Measurements from ENCODE around the gene SPEN. TPM values are rescaled to one million over a fixed set of nuclear protein-coding genes. Genes with fewer than 3 reads are reported as not detected.

SPEN gene
- total RNA-seq, 1 experiment from 2014 or later, result 46.4 TPM

DNA sequence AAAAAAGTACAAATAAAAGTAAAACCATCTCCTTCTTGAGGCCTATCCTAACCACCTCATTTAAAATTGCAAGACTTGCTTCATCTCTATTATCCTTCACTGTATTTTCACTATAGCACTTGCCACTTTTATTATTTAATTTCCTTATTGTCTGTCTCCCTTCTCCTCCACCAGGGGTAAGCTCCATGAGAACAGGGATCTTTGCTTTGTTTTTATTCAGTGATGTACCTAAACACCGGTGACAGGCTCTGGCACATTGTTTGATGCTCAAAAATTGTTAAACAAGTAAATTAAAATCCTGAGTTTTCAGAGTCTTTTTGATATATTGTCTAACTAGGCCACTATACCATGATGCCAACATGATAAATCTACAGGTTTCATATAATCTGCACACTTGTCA is 17.2 kb upstream of the SPEN start:
- Mint-ChIP-seq H3K27ac (ENCODE audit: unreplicated experiment) (peak overlapping the region; percentile 34), H3K4me1 (ENCODE audit: low read depth, unreplicated experiment) (peaks cover 8% of the 10 kb centered on the region), H3K9me3 (ENCODE audit: unreplicated experiment) (no peaks in the 10 kb centered on the region), H3K36me3 (ENCODE audit: insufficient read depth, unreplicated experiment) (no peaks in the 10 kb centered on the region), H3K27me3 (ENCODE audit: insufficient read depth, unreplicated experiment) (no peaks in the 10 kb centered on the region), H3K4me3 (ENCODE audit: unreplicated experiment) (no peak overlapping the region)
- TF ChIP-seq, protein P1, sequence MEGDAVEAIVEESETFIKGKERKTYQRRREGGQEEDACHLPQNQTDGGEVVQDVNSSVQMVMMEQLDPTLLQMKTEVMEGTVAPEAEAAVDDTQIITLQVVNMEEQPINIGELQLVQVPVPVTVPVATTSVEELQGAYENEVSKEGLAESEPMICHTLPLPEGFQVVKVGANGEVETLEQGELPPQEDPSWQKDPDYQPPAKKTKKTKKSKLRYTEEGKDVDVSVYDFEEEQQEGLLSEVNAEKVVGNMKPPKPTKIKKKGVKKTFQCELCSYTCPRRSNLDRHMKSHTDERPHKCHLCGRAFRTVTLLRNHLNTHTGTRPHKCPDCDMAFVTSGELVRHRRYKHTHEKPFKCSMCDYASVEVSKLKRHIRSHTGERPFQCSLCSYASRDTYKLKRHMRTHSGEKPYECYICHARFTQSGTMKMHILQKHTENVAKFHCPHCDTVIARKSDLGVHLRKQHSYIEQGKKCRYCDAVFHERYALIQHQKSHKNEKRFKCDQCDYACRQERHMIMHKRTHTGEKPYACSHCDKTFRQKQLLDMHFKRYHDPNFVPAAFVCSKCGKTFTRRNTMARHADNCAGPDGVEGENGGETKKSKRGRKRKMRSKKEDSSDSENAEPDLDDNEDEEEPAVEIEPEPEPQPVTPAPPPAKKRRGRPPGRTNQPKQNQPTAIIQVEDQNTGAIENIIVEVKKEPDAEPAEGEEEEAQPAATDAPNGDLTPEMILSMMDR (IDR thresholded peaks at IDR 0.05; ENCODE audit: insufficient read depth in 1 of 2, low read depth in 1 of 2, low read length in 1 of 2, severe bottlenecking in 1 of 2, unreplicated experiment in 1 of 2), result no peak
- no peak for DNase-seq
- Histone ChIP-seq H3K9me3 (no peaks in the 10 kb centered on the region), H3K27me3 (replicated peaks; ENCODE audit: control insufficient read depth, insufficient read depth, low read length) (no peaks in the 10 kb centered on the region), H3K4me3 (ENCODE audit: low read depth, low read length) (no peak overlapping the region), H3K4me1 (no peaks in the 10 kb centered on the region), H3K36me3 (ENCODE audit: control insufficient read depth, insufficient read depth, low read length) (no peaks in the 10 kb centered on the region)
- ChIA-PET POLR2A (no interaction called here), CTCF (interaction anchor here (1.3 kb wide), 1 partner anchor 15 kb away, joined by 12 read pairs; no protein-coding TSS in a partner anchor)
- intact Hi-C loops (cut with micrococcal nuclease; ENCODE audit: unreplicated experiment), result loop anchor here (10.0 kb wide), 1 partner anchor 215 kb away; the partner anchor contains the start of gene DDI2
- BruUV-seq (replicated peaks), result no TSS peak

DNA sequence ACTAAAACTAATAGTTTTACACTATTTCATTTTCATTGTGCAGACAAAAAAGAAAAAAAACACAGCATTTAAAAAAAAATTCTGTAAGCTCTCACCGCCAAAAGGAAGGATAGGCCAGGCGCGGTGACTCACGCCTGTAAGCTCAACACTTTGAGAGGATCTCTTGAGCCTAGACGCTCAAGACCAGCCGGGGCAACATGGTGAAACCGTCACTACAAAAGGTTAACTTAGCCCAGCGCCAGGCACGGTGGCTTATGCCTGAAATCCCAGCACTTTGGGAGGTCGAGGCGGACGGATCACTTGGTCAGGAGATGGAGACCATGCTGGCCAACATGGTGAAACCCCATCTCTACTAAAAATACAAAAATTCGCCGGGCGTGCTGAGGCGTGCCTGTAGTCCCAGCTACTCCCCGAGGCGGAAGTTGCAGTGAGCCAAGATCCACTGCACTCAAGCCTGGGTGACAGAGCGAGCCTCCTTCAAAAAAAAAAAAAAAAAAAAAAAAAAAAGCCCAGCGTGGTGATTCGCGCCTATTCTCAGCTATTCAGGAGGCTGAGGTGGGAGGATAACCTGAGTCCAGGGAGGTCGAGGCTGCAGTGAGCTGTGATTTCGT is 14.3 kb upstream of the SPEN start:
- no peaks in the 10 kb centered on the region for H3K9me3 ChIP-seq
- DNase-seq, result no peak
- no peaks in the 10 kb centered on the region for H3K27me3 ChIP-seq (replicated peaks; ENCODE audit: control insufficient read depth, insufficient read depth, low read length)
- no peak overlapping the region for H3K27ac Mint-ChIP-seq (ENCODE audit: unreplicated experiment)
- H3K9me3 Mint-ChIP-seq (ENCODE audit: unreplicated experiment), result no peaks in the 10 kb centered on the region
- H3K4me1 ChIP-seq, result no peaks in the 10 kb centered on the region
- POLR2A ChIA-PET, result interaction anchor here (0.6 to 1.6 kb wide), 8 partner anchors 14 to 41 kb away, joined by 4 to 39 read pairs (median 9); partner anchors contain the start of gene SPEN
- intact Hi-C loops (cut with micrococcal nuclease; ENCODE audit: unreplicated experiment), result loop anchor here (10.0 kb wide), 1 partner anchor 218 kb away; the partner anchor contains the start of gene DDI2
- no peaks in the 10 kb centered on the region for H3K36me3 ChIP-seq (ENCODE audit: control insufficient read depth, insufficient read depth, low read length)
- peaks cover 8% of the 10 kb centered on the region for H3K4me1 Mint-ChIP-seq (ENCODE audit: low read depth, unreplicated experiment)
- peak overlapping the region; percentile 88 for H3K4me3 Mint-ChIP-seq (ENCODE audit: unreplicated experiment)
- TF ChIP-seq, protein P1 (IDR thresholded peaks at IDR 0.05; ENCODE audit: insufficient read depth in 1 of 2, low read depth in 1 of 2, low read length in 1 of 2, severe bottlenecking in 1 of 2, unreplicated experiment in 1 of 2), result no peak
- H3K36me3 Mint-ChIP-seq (ENCODE audit: insufficient read depth, unreplicated experiment), result peaks cover 10% of the 10 kb centered on the region
- no TSS peak for BruUV-seq (replicated peaks)
- CTCF ChIA-PET, result interaction anchor here (0.6 to 2.4 kb wide), 6 partner anchors 9 to 41 kb away, joined by 3 to 17 read pairs (median 7); partner anchors contain the start of gene SPEN
- H3K4me3 ChIP-seq (ENCODE audit: low read depth, low read length), result peak overlapping the region; percentile 64
- H3K27me3 Mint-ChIP-seq (ENCODE audit: insufficient read depth, unreplicated experiment), result no peaks in the 10 kb centered on the region

DNA sequence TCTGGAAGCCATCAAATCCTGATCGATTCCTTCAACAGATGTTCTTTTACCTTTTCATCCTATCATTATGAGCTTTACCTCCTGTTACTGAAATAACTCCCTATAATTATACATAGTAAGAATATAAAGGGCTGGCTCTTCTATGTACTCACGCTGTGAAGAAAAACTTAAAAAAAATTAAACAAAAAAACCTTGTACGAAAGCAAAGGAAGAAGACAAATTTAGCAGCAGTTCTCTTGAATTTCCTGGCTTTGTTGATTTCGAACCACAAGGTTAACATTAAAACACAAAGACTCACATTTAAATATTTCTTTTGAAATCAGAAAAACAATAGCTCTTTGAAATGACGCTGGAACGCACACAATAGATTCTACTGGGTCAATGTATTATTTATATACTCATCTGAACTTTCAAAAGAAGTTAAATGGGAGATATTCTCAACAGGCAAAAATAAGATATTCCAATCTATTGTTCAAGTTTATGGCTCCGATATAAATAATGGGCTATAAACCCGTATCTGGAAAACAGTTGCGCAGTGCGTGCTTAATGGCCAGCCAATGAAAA is 13.6 kb upstream of the SPEN start:
- DNase-seq, result no peak
- H3K9me3 Mint-ChIP-seq (ENCODE audit: unreplicated experiment), result no peaks in the 10 kb centered on the region
- peak overlapping the region; percentile 96 for H3K27ac Mint-ChIP-seq (ENCODE audit: unreplicated experiment)
- intact Hi-C loops (cut with micrococcal nuclease; ENCODE audit: unreplicated experiment), result loop anchor here (10.0 kb wide), 1 partner anchor 219 kb away; the partner anchor contains the start of gene DDI2
- Histone ChIP-seq H3K9me3 (no peaks in the 10 kb centered on the region), H3K36me3 (ENCODE audit: control insufficient read depth, insufficient read depth, low read length) (no peaks in the 10 kb centered on the region), H3K27me3 (replicated peaks; ENCODE audit: control insufficient read depth, insufficient read depth, low read length) (no peaks in the 10 kb centered on the region), H3K4me1 (no peaks in the 10 kb centered on the region), H3K4me3 (ENCODE audit: low read depth, low read length) (peak overlapping the region; percentile 64)
- CTCF ChIA-PET, result interaction anchor here (0.5 to 2.4 kb wide), 10 partner anchors 10 to 220 kb away, joined by 3 to 17 read pairs (median 5); partner anchors contain the start of gene SPEN
- TSS peak; percentile 76 for BruUV-seq (replicated peaks)
- TF ChIP-seq, protein P1 (IDR thresholded peaks at IDR 0.05; ENCODE audit: insufficient read depth in 1 of 2, low read depth in 1 of 2, low read length in 1 of 2, severe bottlenecking in 1 of 2, unreplicated experiment in 1 of 2), result no peak
- H3K36me3 Mint-ChIP-seq (ENCODE audit: insufficient read depth, unreplicated experiment), result peaks cover 10% of the 10 kb centered on the region
- POLR2A ChIA-PET, result interaction anchor here (0.6 to 1.6 kb wide), 13 partner anchors 10 to 142 kb away, joined by 3 to 39 read pairs (median 6); partner anchors contain the start of genes SPEN and ZBTB17
- H3K4me1 Mint-ChIP-seq (ENCODE audit: low read depth, unreplicated experiment), result peaks cover 8% of the 10 kb centered on the region
- peak overlapping the region; percentile 88 for H3K4me3 Mint-ChIP-seq (ENCODE audit: unreplicated experiment)
- H3K27me3 Mint-ChIP-seq (ENCODE audit: insufficient read depth, unreplicated experiment), result no peaks in the 10 kb centered on the region
